ENCODE results near the gene FAM135A. TPM values are rescaled to one million over a fixed set of nuclear protein-coding genes. Genes with fewer than 3 reads are reported as not detected.

FAM135A gene
- total RNA-seq, 1 experiment from 2014 or later = 31.0 TPM

- no peak overlapping the region for H2BK15ac ChIP-seq (ENCODE audit: low read depth, low read length)
- peaks cover 11% of the 10 kb centered on the region for H3K23me2 ChIP-seq (ENCODE audit: insufficient read length, low read depth, low read length, poor library complexity, severe bottlenecking)
- TF ChIP-seq CTCF (conservative IDR thresholded peaks at IDR 0.05) = no peak
- H3K18ac ChIP-seq (ENCODE audit: insufficient read length, low read depth, low read length) = peak overlapping the region; percentile 95
- H3K79me2 ChIP-seq (ENCODE audit: insufficient read depth, low read length) = peaks cover 3% of the 10 kb centered on the region; the same call in 1 of the 2 replicates
- no peak overlapping the region for H4K8ac ChIP-seq (replicated peaks; ENCODE audit: insufficient read length, low read depth, low read length)
- H2BK120ac ChIP-seq (ENCODE audit: low read depth, low read length, poor library complexity, severe bottlenecking) = no peak overlapping the region
- no peaks in the 10 kb centered on the region for H3K27me3 ChIP-seq (ENCODE audit: insufficient read depth, low read length)
- peak overlapping the region; percentile 96 for H3K14ac ChIP-seq (ENCODE audit: insufficient read depth, low read length)
- peak overlapping the region; percentile 75 for H4K5ac ChIP-seq (ENCODE audit: insufficient read length, low read depth, low read length)
- peaks cover 0 to 3% of the 10 kb centered on the region in 2 experiments; a peak in 1 of 5 replicates for H3K9me3 Mint-ChIP-seq
- H3K4ac ChIP-seq (ENCODE audit: low read depth, low read length) = no peak overlapping the region
- H3K4me3 Mint-ChIP-seq = peak overlapping the region; percentile 90 to 99
- peak overlapping the region; percentile 91 for H3K9ac ChIP-seq (ENCODE audit: extremely low read depth, insufficient read length, low read length)
- peak overlapping the region; percentile 82 to 98 (median 97) for H3K27ac Mint-ChIP-seq
- no peak overlapping the region for H4K91ac ChIP-seq (ENCODE audit: insufficient read length, low read depth, low read length)
- H3K4me1 ChIP-seq (ENCODE audit: insufficient read depth, low read length) = no peaks in the 10 kb centered on the region
- peaks cover 9 to 14% of the 10 kb centered on the region in 2 experiments for H3K4me1 Mint-ChIP-seq
- no peaks in the 10 kb centered on the region for H3K79me1 ChIP-seq (ENCODE audit: insufficient read depth, low read depth, low read length, poor library complexity, severe bottlenecking)
- peak overlapping the region; percentile 22 for H2BK5ac ChIP-seq (ENCODE audit: insufficient read length, low read length)
- no peak overlapping the region for H3K56ac ChIP-seq (ENCODE audit: insufficient read length, low read depth, low read length)
- H3K23ac ChIP-seq (ENCODE audit: insufficient read length, low read depth, low read length) = no peak overlapping the region
- peak overlapping the region; percentile 60 for H2AFZ ChIP-seq (ENCODE audit: low read length)
- H4K20me1 ChIP-seq (ENCODE audit: control insufficient read depth, insufficient read depth, insufficient read length) = peaks cover 3% of the 10 kb centered on the region
- peak overlapping the region; percentile 99 for H3K4me2 ChIP-seq (ENCODE audit: insufficient read depth, insufficient read length, low read length)
- DNase-seq = no peak
- no peak overlapping the region for H2BK20ac ChIP-seq (ENCODE audit: low read depth, low read length, poor library complexity, severe bottlenecking)
- WGBS (ENCODE audit: extremely low coverage, insufficient read length, low lambda C conversion rate) = no CpG with 5 or more reads among the region's 20 CpGs
- no peaks in the 10 kb centered on the region; the same call in 1 of the 2 replicates for H3K27me3 Mint-ChIP-seq (ENCODE audit: low read depth)
- H2BK12ac ChIP-seq (ENCODE audit: insufficient read length, low read depth, low read length) = no peak overlapping the region
- no peaks in the 10 kb centered on the region for H3K9me3 ChIP-seq (ENCODE audit: control insufficient read depth, low read depth, low read length)
- H3T11ph ChIP-seq (ENCODE audit: low read length) = no peak overlapping the region
- no peak overlapping the region for H3K27ac ChIP-seq (ENCODE audit: insufficient read length, low read depth, low read length)
- no peak overlapping the region for H2AK5ac ChIP-seq (ENCODE audit: insufficient read length, low read length)
- peaks cover 6 to 18% (median 17%) of the 10 kb centered on the region in 3 experiments for H3K36me3 Mint-ChIP-seq (ENCODE audit: insufficient read depth in 1 of 3, low read depth in 3 of 3)
Measured at GRCh38 chr6:70413992-70414494, 735 bp downstream of the FAM135A start.
